Measurements from ENCODE around the gene EFEMP2. TPM values are rescaled to one million over a fixed set of nuclear protein-coding genes. Genes with fewer than 3 reads are reported as not detected.

The EFEMP2 gene
- total RNA-seq, 2 experiments from 2014 or later, result 7.2 to 7.6 TPM

GRCh38 chr11:65865550-65866172, 6.9 kb downstream of the EFEMP2 start:
- Histone ChIP-seq H3K9me2 (ENCODE audit: insufficient read depth, low read length) (no peaks in the 10 kb centered on the region), H3K9me3 (ENCODE audit: low read length) (no peaks in the 10 kb centered on the region), H3K4me1 (ENCODE audit: insufficient read depth, low read length, poor library complexity, severe bottlenecking) (peaks cover 22% of the 10 kb centered on the region), H3K4me3 (ENCODE audit: low read depth, low read length, poor library complexity, severe bottlenecking) (no peak overlapping the region), H2AFZ (ENCODE audit: low read length) (no peak overlapping the region), H3K36me3 (ENCODE audit: insufficient read depth, low read length) (peaks cover 59% of the 10 kb centered on the region), H3K4me2 (ENCODE audit: low read length) (no peak overlapping the region), H3K27ac (ENCODE audit: low read depth, low read length, poor library complexity, severe bottlenecking) (no peak overlapping the region), H4K20me1 (ENCODE audit: insufficient read depth, low read length) (peaks cover 4% of the 10 kb centered on the region; the same call in 1 of the 2 replicates), H3K79me2 (ENCODE audit: insufficient read depth, low read depth, low read length) (peaks cover 14% of the 10 kb centered on the region; the same call in 1 of the 2 replicates)
- ChIA-PET CTCF (ENCODE audit: unreplicated experiment) (no interaction called here), POLR2A (no interaction called here)
- intact Hi-C loops (cut with micrococcal nuclease; ENCODE audit: unreplicated experiment), result no loop called here
- no peak for DNase-seq (ENCODE audit: low spot score)
- no peak for TF ChIP-seq EZH2phosphoT487 (IDR thresholded peaks at IDR 0.05; ENCODE audit: borderline replicate concordance, low read depth, low read length)
- TF ChIP-seq CTCF (conservative IDR thresholded peaks at IDR 0.05; ENCODE audit: low read length), result no peak
- TSS peak; percentile 29 for BruUV-seq (replicated peaks)

GRCh38 chr11:65864706-65865471, 7.7 kb downstream of the EFEMP2 start:
- TF ChIP-seq CTCF (conservative IDR thresholded peaks at IDR 0.05; ENCODE audit: low read length) (no peak), EZH2phosphoT487 (IDR thresholded peaks at IDR 0.05; ENCODE audit: borderline replicate concordance, low read depth, low read length) (no peak)
- H2AFZ ChIP-seq (ENCODE audit: low read length), result no peak overlapping the region
- H3K4me2 ChIP-seq (ENCODE audit: low read length), result no peak overlapping the region
- peaks cover 59% of the 10 kb centered on the region for H3K36me3 ChIP-seq (ENCODE audit: insufficient read depth, low read length)
- no TSS peak for BruUV-seq (replicated peaks)
- no peaks in the 10 kb centered on the region for H3K9me3 ChIP-seq (ENCODE audit: low read length)
- peaks cover 18% of the 10 kb centered on the region for H3K4me1 ChIP-seq (ENCODE audit: insufficient read depth, low read length, poor library complexity, severe bottlenecking)
- peaks cover 14% of the 10 kb centered on the region; the same call in 1 of the 2 replicates for H3K79me2 ChIP-seq (ENCODE audit: insufficient read depth, low read depth, low read length)
- peaks cover 4% of the 10 kb centered on the region; the same call in 1 of the 2 replicates for H4K20me1 ChIP-seq (ENCODE audit: insufficient read depth, low read length)
- CTCF ChIA-PET (ENCODE audit: unreplicated experiment), result no interaction called here
- H3K27ac ChIP-seq (ENCODE audit: low read depth, low read length, poor library complexity, severe bottlenecking), result no peak overlapping the region
- no peaks in the 10 kb centered on the region for H3K9me2 ChIP-seq (ENCODE audit: insufficient read depth, low read length)
- no peak overlapping the region for H3K4me3 ChIP-seq (ENCODE audit: low read depth, low read length, poor library complexity, severe bottlenecking)
- intact Hi-C loops (cut with micrococcal nuclease; ENCODE audit: unreplicated experiment), result no loop called here
- POLR2A ChIA-PET, result no interaction called here
- DNase-seq (ENCODE audit: low spot score), result no peak
